ENCODE data around the gene MUC20. TPM values are rescaled to one million over a fixed set of nuclear protein-coding genes. Genes with fewer than 3 reads are reported as not detected.

The MUC20 gene
- total and polyA plus RNA-seq, 9 of the 15 experiments (the other 6 are each of a cell fraction or from before 2014, with no cell fraction given): 0.03 to 0.23 (median 0.15) TPM; not detected in 3

DNA sequence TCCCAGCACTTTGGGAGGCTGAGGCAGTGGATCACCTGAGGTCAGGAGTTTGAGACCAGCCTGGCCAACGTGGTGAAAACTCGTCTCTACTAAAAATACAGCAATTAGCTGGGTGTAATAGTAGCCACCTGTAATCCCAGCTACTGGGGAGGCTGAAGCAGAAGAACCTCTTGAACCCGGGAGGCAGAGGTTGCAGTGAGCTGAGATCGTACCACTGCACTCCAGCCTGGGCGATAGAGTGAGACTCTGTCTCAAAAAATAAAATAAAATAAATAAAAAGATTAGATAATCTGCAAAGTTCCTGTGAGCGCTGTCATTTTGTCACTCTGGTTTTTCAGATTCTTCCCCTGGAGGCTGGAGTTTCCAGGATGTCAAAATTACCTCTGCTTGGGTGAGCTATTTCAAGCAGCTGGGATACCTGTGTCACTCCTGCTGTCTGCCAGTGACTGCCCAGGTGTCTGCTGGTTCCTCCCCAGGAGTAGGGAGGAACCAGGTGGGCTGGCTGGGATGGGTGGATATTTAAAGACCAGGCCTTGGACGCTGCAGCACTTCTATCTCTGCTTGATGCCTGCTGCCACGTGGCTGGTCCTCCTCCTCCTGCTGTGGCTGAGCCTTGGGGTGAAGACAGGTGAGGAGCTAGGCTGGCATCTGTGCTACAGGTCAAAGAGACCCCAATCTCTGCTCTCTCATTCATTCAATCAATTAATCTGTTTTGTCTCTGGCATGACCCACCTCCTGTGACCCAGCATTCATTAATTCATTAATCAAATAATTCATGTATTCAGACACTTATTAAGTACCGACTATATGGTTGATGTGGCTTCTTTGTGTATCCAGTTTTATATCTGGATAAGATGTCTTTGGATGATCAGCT lies 19.5 kb upstream of the MUC20 start (continued):
- TF ChIP-seq GATAD2A (IDR thresholded peaks at IDR 0.05) (no peak), ZNF24 (IDR thresholded peaks at IDR 0.05) (peak; percentile 67), SP1 (CRISPR knock-in tag; IDR thresholded peaks at IDR 0.05) (0 out of 2 replicates have a peak, but pooled peaks have one; percentile 22), BRD4 (IDR thresholded peaks at IDR 0.05) (no peak), MYC (IDR thresholded peaks at IDR 0.05; ENCODE audit: low read depth, low read length) (0 out of 2 replicates have a peak, but pooled peaks have one; percentile 11), MYC (CRISPR knock-in tag; IDR thresholded peaks at IDR 0.05; ENCODE audit: borderline replicate concordance, low read depth) (no peak), POLR2B (IDR thresholded peaks at IDR 0.05; ENCODE audit: low read depth, partially characterized antibody) (peak; percentile 6)
- TF ChIP-seq, protein P1, sequence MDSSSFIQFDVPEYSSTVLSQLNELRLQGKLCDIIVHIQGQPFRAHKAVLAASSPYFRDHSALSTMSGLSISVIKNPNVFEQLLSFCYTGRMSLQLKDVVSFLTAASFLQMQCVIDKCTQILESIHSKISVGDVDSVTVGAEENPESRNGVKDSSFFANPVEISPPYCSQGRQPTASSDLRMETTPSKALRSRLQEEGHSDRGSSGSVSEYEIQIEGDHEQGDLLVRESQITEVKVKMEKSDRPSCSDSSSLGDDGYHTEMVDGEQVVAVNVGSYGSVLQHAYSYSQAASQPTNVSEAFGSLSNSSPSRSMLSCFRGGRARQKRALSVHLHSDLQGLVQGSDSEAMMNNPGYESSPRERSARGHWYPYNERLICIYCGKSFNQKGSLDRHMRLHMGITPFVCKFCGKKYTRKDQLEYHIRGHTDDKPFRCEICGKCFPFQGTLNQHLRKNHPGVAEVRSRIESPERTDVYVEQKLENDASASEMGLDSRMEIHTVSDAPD (CRISPR knock-in tag; IDR thresholded peaks at IDR 0.05): peak; percentile 9; the same call in 1 of the 2 replicates

DNA sequence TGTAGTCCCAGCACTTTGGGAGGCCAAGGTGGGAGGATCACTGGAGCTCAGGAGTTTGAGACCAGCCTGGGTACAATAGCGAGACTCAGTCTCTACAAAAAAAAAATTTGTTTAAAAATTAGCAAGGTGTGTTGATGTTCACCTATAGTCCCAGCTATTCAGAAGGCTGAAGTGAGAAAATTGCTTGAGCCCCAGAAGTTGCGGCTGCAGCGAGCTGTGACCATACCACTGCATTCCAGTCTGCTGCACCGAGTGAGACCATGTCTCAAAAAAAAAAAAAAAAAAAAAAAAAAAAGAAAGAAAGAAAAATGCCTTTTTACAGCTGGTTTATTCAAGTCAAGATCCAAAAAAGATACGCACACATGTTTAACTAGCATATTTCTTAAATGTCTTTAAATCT lies 17.0 kb upstream of the MUC20 start:
- POLR2A ChIA-PET: interaction anchor here (0.7 to 4.2 kb wide), 6 partner anchors 9 to 487 kb away, joined by 3 to 24 read pairs (median 4); no protein-coding TSS in a partner anchor
- Histone ChIP-seq H3K9me1 (ENCODE audit: control insufficient read depth, insufficient read depth, low read length) (no peaks in the 10 kb centered on the region), H3K79me2 (ENCODE audit: control insufficient read depth, insufficient read depth, low read length) (no peaks in the 10 kb centered on the region), H3K36me3 (ENCODE audit: control insufficient read depth, insufficient read depth, low read length) (peaks cover 9% of the 10 kb centered on the region), H3K9me3 (replicated peaks; ENCODE audit: control insufficient read depth, insufficient read depth, low read depth, low read length) (no peaks in the 10 kb centered on the region), H3K4me1 (replicated peaks in 1 of 2; ENCODE audit: control insufficient read depth in 2 of 2, insufficient read depth in 2 of 2, low read length in 2 of 2) (peaks cover 1 to 4% of the 10 kb centered on the region in 2 experiments; a peak in 3 of 5 replicates), H3K4me3 (no peak overlapping the region), H3K27me3 (ENCODE audit: control insufficient read depth in 2 of 2, insufficient read depth in 2 of 2, low read length in 2 of 2) (peaks cover 0 to 7% of the 10 kb centered on the region in 2 experiments; a peak in 1 of 5 replicates), H3K4me2 (ENCODE audit: insufficient read depth, low read length) (no peak overlapping the region), H4K20me1 (replicated peaks; ENCODE audit: control insufficient read depth, insufficient read depth, low read length) (no peaks in the 10 kb centered on the region), H3K9ac (ENCODE audit: insufficient read depth in 1 of 2, low read depth in 2 of 2, low read length in 2 of 2) (no peak overlapping the region), H2AFZ (ENCODE audit: low read depth, low read length) (no peak overlapping the region), H3K27ac (ENCODE audit: extremely low read depth, low read depth, low read length) (no peak overlapping the region)
- WGBS (ENCODE audit: insufficient coverage, low coverage, missing lambda C conversion rate): 75% methylated on average over 5 of the region's 5 CpGs
- intact Hi-C loops (cut with micrococcal nuclease): loop anchor here (10.0 kb wide), 1 partner anchor 429 kb away; the partner anchor contains the start of gene XXYLT1
- no peak for FAIRE-seq
- ATAC-seq: no peak
- in situ Hi-C loops (cut with MboI): loop anchor here (10.0 to 25.0 kb wide), 3 partner anchors 509 to 1951 kb away; partner anchors contain the start of genes RNF168, SLC51A, SMCO1 and ZDHHC19
- no TSS peak for BruUV-seq (replicated peaks)
- DNase-seq (ENCODE audit: extremely low read depth in 1 of 4, low spot score in 3 of 4): no peak
- CTCF ChIA-PET (ENCODE audit: low intra/inter-chr PET ratio): no interaction called here
- peak; percentile 10; the same call in 1 of the 2 replicates for TF ChIP-seq ZNF384 (IDR thresholded peaks at IDR 0.05; ENCODE audit: low read depth, low read length)
- no peak for TF ChIP-seq MTF1 (CRISPR knock-in tag; IDR thresholded peaks at IDR 0.05; ENCODE audit: borderline replicate concordance)
- no peak for TF ChIP-seq ZNF57 (CRISPR knock-in tag; IDR thresholded peaks at IDR 0.05)
- TF ChIP-seq ZNF263 (CRISPR knock-in tag; IDR thresholded peaks at IDR 0.05; ENCODE audit: borderline replicate concordance): 0 out of 2 replicates have a peak, but pooled peaks have one; percentile 20
- no peak for TF ChIP-seq HSF4 (CRISPR knock-in tag; IDR thresholded peaks at IDR 0.05; ENCODE audit: borderline replicate concordance)
- TF ChIP-seq POLR2G (IDR thresholded peaks at IDR 0.05; ENCODE audit: low read depth, low read length): 0 out of 2 replicates have a peak, but pooled peaks have one; percentile 26
- TF ChIP-seq JUND (IDR thresholded peaks at IDR 0.05; ENCODE audit: borderline replicate concordance, low read depth, low read length): no peak
- no peak for TF ChIP-seq JUND (tag; IDR thresholded peaks at IDR 0.05; ENCODE audit: borderline replicate concordance, low read depth, low read length)
- no peak for TF ChIP-seq PCBP2 (IDR thresholded peaks at IDR 0.05; ENCODE audit: low read depth, low read length, poor library complexity, severe bottlenecking)
- TF ChIP-seq FOXK2 (conservative IDR thresholded peaks at IDR 0.05 in 1 of 2, IDR thresholded peaks at IDR 0.05 in 1 of 2; ENCODE audit: low read depth in 2 of 2): no peak
- TF ChIP-seq ZNF785 (CRISPR knock-in tag; IDR thresholded peaks at IDR 0.05): no peak
- no peak for TF ChIP-seq BDP1 (IDR thresholded peaks at IDR 0.05; ENCODE audit: insufficient read depth, insufficient read length)
- TF ChIP-seq GTF2E2 (tag; IDR thresholded peaks at IDR 0.05): no peak
